ENCODE data around the gene LIPC.

- TF ChIP-seq CREB1 (IDR thresholded peaks at IDR 0.05; ENCODE audit: low read depth) (no peak), EP300 (IDR thresholded peaks at IDR 0.05; ENCODE audit: borderline replicate concordance) (no peak)
Observed at GRCh38 chr15:58594898-58595297, 163.1 kb downstream of the LIPC start.
